GM18520 (cell line): ENCODE measurements around the gene SDK1.

Experiments
- ATAC-seq: cut with Tn5 transposase; IDR thresholded peaks from one replicate; pipeline ENCODE4 v1.9.1; 2021; ENCODE audit not compliant: unreplicated experiment

The SDK1 gene

DNA sequence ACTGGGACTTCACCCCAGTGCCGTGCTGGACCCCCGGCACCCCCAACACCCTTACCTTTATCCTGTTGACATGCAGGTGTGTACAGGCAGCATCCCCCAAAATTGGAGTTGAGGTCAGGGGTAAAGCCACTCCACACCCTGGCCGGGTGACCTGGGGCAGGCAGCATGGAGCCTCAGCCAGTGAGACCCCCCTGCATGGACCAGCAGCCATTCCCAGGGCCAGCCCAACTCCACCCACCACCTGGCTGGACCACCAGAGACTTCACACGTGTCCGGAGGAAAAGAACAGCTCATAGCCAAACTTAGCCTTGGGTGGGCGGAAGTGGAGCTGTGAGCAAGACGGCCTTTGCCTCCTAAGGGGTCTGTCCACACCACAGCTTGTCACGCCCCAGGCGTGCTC is 968.0 kb downstream of the SDK1 start:
- no peak for ATAC-seq

GRCh38 chr7:4269746-4270145 is 968.7 kb downstream of the SDK1 start:
- no peak for ATAC-seq

DNA sequence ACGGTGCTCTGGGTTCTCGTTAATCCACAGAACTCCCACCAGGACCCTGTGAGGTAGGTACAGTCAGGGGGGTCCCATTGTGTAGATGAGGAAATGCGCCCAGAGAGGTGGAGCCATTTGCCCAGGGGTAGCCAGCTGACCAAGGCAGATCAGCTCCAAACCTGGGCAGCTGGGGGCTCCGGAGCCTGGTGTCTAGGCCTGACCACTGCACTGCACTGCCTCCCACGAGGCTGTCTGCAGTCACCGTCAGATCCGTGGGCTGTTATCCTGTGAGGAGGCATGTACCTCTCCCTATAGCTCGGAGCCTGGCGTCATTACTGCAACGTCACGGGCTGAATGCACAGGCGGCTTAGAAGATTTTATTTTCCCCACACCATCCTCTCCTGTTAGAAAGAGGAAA is 969.2 kb downstream of the SDK1 start:
- ATAC-seq = no peak

DNA sequence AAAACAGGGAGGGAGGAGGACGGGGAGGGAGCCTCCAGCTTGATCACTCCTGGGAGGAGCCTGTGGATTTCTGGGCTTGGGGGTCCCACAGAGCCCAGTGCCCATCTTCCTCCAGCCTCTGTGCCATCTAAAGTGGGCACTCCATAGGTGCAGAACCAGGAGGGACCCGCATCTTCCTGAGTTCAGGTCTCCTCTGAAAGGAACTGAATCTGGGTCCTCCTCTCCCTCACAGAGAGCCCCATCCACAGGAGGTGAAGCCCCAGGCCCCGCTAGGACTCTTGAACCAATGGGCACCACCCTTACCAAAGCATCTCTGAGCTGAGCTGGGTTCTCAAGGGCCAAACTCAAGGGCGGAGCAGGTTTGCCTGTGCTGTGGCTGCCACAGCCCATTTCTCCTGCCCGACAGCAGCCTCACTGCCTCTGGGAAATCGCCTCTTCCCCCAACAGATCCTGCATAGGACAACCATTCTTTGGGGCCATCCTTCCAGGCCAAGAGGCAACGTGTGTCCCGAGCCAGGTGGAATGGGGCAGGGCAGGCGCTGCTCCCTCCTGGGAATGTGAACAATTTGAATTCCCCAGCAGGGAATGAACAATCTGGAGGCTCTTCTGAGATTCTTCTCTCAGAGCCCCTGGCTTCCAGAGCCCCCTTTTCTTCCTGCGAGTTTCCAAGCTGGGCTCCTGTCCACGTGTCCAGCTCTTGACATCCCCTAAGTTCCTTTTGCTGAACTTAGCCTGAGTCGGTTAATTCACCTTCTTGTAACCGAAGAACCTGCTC is 970.1 kb downstream of the SDK1 start:
- ATAC-seq = no peak

GRCh38 chr7:4271716-4272015 is 970.6 kb downstream of the SDK1 start:
- ATAC-seq = no peak

DNA sequence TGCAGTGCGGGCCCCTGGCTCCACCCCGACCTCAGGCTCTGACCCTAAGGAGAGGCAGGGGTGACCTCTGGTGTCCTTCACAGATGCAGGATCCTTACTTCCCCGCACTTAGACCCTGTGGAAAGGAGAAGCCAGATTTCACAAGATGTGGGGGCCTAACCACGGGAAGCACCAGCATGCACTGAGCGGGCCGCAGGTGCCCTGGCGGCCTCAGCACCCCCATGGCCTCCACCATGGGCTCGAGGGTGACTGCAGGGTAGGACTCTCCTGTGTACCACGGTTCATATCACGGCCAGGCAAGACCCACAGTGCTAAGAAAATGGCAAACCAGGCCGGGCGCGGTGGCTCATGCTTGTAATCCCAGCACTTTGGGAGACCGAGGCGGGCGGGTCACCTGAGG is 971.1 kb downstream of the SDK1 start:
- no peak for ATAC-seq

GRCh38 chr7:4273566-4274230 is 972.6 kb downstream of the SDK1 start:
- no peak for ATAC-seq

DNA sequence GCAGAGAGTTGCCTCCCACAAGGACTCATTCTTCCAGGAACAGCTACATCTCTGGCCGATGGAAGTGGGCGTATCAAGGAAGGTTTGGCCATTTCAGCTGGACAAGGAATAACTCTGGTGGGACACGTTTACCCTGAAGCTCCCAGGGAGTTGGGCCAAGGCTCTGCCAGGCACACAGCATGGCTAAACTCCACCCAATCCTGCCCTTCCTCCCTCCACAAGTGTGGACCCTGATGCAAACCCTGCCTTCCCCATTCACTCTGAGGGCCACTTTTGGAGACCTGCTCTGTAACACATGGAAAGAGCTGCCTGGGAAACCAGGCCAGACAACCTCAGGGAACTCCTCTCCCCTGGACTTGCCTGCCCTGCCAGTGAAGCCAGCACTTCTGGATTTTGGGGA is 973.2 kb downstream of the SDK1 start:
- no peak for ATAC-seq

- ATAC-seq = no peak
Measured at GRCh38 chr7:4277936-4278335, 976.9 kb downstream of the SDK1 start.

DNA sequence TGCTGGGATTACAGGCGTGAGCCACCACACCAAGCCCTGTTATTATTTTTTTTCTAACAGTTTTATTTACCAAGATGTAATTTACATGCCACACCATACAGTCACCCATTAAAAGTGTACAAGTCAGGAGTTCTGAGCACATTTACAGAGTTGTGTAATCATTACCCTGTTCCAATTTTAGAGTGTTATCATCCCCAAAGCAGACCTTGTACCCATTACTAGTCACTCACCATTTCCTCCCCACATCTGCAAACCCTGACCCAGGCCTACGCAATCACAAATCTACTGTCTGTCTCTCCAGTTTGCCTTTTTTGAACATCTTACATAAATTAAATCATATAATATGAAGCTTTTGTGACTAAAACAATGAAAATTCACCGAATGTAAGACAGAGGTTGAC is 978.2 kb downstream of the SDK1 start:
- no peak for ATAC-seq

DNA sequence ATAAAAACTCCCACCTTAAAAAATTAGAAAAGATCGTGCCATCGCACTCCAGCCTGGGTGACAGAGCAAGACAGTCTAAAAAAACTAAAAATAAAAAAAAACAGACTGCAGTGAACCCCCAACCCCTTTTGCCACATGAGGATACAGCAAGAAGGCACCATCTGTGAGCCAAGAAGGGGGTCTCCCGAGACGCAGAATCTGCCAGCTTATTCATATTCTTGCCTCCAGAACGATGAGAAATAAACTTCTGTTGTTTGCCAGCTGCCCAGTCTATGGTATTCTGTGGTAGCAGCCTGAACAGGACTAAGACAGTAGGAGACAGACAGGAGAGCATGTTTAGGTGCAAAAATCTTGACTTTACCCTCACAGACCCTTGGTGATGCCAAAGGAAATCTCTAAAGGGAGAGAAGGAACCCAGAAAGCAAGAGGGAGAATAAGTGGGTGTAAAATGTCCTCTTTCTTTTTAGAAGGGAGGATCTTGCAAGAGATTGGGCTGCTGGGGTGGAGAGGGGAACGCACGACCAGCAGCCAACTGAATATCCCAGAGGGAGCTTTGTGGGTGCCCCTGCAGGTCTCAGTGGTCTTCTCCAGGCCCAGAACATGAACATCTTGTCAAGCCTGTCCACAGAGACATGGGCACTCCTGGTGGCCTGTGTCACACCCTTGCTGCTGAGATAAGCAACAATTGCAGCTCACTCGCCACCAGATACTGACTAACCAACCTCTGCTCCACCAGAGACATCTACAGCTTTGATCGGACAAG is 980.4 kb downstream of the SDK1 start:
- no peak for ATAC-seq

GRCh38 chr7:4282434-4283223 is 981.6 kb downstream of the SDK1 start:
- ATAC-seq = no peak

DNA sequence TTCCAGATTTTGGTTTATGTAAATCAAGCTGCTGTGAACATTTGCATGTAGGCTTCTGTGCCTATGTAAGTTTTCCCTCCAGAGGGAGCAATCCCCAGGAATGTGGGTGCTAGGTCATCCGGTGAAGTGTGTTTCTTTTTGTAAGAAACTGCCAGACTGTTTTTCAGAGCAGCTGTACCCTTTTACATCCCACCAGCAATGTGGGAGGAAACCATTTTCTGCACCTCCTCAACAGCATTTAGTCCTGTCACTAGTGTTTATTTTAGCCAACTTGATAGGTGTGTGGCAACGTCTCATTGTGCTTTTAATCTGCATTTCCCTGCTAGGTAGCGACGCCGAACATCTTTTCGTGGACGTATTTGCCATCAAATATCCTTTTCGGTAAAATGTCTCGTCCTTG is 985.3 kb downstream of the SDK1 start:
- ATAC-seq = no peak

DNA sequence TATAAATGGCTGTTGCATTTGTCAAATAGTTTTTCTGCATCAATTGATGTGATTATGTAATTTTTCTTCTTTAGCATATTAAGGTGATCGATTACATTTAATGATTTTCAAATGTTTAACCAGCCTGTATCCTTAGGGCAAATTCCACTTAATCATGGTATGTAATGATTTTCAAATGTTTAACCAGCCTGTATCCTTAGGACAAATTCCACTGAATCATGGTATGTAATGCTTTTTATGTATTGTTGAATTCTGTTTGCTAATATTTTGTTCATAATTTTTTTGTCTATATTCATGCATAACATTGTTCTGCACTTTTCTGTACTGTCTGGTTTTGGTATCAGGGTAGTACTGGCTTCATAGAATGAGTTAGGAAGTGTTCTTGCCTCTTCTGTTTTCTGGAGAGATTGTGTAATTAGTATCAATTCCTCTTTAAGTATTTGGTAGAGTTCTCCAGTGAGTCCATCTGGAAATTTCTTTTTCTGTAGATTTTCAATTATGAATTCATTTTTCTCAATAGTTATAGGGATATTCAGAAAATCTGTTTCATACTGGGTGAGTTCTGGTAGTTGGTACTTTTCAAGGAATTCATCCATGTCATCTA is 987.8 kb downstream of the SDK1 start:
- no peak for ATAC-seq

DNA sequence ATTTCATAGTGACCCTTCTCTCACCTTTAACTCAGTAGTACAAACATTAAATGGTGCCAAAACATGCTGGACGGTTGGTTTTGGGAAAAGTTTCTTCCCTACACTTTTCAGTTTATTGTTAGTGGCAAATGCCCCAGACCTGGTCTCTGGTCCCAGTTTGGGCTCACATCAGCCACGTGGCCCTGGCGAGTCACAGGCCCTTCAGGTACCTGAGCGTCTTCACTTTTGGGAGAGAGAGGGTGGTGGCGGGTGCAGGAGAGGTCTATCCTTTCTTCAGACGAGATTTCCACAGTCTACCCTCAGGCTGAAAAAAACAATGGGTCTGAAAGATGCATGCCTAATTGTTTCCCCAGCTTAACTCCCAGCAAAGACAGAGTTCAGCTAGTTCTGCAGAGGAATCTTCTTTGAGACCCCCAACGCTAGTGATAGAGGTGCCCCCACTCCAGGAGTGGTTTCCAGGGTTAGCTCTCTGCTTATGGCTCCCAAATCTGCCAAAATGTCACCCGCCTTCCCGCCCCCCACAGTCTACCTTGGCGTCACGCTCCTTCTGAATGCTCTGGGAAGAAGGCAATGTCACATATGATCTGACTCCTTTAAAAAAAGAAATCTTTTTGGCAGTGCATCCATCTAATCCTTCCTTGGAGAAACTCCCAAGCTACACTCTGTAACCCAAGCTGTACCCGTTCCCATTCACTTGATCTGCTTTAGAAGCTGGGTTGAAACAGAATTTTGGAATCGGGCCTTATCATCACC is 996.3 kb downstream of the SDK1 start:
- ATAC-seq = no peak

GRCh38 chr7:4297918-4298219 is 996.8 kb downstream of the SDK1 start:
- ATAC-seq = no peak

DNA sequence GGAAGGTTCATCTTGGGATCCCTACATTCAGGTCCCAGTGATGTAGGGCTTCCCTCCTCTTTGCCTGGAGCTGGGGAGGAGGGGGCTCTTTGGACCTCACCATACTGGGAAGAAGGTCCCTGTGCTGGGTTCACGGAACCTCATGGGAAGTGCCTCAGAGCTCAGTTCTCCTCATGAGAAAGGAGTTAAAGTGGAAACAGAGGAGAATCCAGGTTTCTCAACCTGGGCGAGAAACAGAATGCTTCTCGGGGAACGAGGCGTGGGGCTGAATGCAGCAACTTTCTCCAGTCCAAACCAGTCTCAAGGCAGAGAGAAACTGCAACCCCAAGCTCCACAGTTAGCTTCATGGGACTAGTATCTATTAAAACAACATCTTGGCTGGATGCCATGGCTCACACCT is 998.4 kb downstream of the SDK1 start:
- no peak for ATAC-seq

DNA sequence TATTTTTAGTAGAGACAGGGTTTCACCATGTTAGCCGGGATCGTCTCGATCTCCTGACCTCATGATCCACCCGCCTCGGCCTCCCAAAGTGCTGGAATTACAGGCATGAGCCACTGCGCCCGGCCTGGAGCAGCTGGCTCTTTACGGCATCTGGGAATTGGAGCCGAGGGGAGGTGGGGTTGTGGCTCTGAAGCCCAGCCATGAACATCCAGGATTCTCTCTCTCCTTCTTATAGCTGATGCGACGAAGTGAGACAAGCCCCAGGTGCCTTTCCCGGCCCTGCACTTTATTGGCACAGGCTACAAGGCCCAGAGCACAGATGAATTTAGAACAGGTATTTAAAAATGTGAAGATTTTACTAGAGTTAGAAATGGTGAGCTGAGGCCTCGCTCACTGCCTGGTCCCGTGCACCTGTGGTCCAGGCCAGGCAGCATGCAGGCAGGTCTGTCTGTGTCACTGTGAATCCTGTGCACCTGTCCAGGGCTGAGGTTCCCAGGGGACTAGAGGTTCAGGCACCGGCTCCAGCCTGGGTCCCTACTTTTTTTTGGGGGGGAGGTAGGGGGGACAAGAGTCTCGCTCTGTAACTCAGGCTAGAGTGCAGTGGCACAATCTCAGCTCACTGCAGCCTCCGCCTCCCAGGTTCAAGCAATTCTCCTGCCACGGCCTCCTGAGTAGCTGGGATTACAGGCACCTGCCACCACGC is 1001.3 kb downstream of the SDK1 start:
- ATAC-seq = no peak

GRCh38 chr7:4307316-4308204 is 1006.5 kb downstream of the SDK1 start:
- ATAC-seq = no peak
